Mesenteric fat pad (tissue), 1 donor: Measurements from ENCODE around the gene CDH23. TPM values are rescaled to one million over a fixed set of nuclear protein-coding genes. Genes with fewer than 3 reads are reported as not detected.
A peak's percentile ranks its signal among the peaks of the same experiment; 100 is the strongest.

Experiments
- DNase-seq: peaks from one replicate; pipeline ENCODE4 v3.0.0-alpha.2; 2020; ENCODE audit warnings: low spot score
- total RNA-seq: library from RNA; stranded (reverse); fragmentation: NEBNext Ultra II Directional; extraction: Animal tissue kit (Norgen Biotek cat#: 25700); gene quantifications from one replicate; pipeline ENCODE4 v1.2.1, GENCODE V29; 2021
- donor health status: DM: yes; HTN: yes; CAD: no.

CDH23 gene
- total RNA-seq, 1 donor from 2014 or later = 9.7 TPM

GRCh38 chr10:71391701-71392100, 5.0 kb upstream of the CDH23 start:
- DNase-seq = no peak

GRCh38 chr10:71392292-71392691, 4.4 kb upstream of the CDH23 start:
- DNase-seq = no peak

- no peak for DNase-seq
Measured at GRCh38 chr10:71392791-71393781, 3.6 kb upstream of the CDH23 start.

- no peak for DNase-seq
Measured at GRCh38 chr10:71393841-71394475, 2.8 kb upstream of the CDH23 start.

GRCh38 chr10:71394926-71395562, 1.7 kb upstream of the CDH23 start:
- DNase-seq = no peak

- DNase-seq = no peak
Measured at GRCh38 chr10:71395621-71396020, 1.1 kb upstream of the CDH23 start.

- no peak for DNase-seq
Measured at GRCh38 chr10:71396084-71396710, 523 bp upstream of the CDH23 start.

- no peak for DNase-seq
Measured at GRCh38 chr10:71397296-71398212, 834 bp downstream of the CDH23 start.

GRCh38 chr10:71398976-71399375, 2.3 kb downstream of the CDH23 start:
- no peak for DNase-seq

GRCh38 chr10:71399946-71400345, 3.2 kb downstream of the CDH23 start:
- DNase-seq = no peak

GRCh38 chr10:71401056-71401455, 4.3 kb downstream of the CDH23 start:
- no peak for DNase-seq

GRCh38 chr10:71402005-71402404, 5.3 kb downstream of the CDH23 start:
- no peak for DNase-seq

GRCh38 chr10:71404503-71405295, 8.0 kb downstream of the CDH23 start:
- no peak for DNase-seq

- DNase-seq = no peak
Measured at GRCh38 chr10:71406878-71407277, 10.2 kb downstream of the CDH23 start.

- DNase-seq = peak; percentile 57
Measured at GRCh38 chr10:71408436-71409225, 11.9 kb downstream of the CDH23 start.

- DNase-seq = peak; percentile 41
Measured at GRCh38 chr10:71409516-71410104, 12.9 kb downstream of the CDH23 start.

GRCh38 chr10:71413581-71413980, 16.9 kb downstream of the CDH23 start:
- no peak for DNase-seq

- no peak for DNase-seq
Measured at GRCh38 chr10:71414359-71414758, 17.6 kb downstream of the CDH23 start.
